GM18517 (cell line): ENCODE results near the gene KCNJ18.
"Not testable (repeated sequence)": the region's sequence is repeated elsewhere in the genome, so short reads cannot be mapped to it uniquely, and the experiment has no call there.

ENCODE experiments used
- ATAC-seq: cut with Tn5 transposase; IDR thresholded peaks from one replicate; pipeline ENCODE4 v1.9.1; 2021; ENCODE audit warnings: mild to moderate bottlenecking, moderate library complexity; ENCODE audit not compliant: unreplicated experiment

The KCNJ18 gene

DNA sequence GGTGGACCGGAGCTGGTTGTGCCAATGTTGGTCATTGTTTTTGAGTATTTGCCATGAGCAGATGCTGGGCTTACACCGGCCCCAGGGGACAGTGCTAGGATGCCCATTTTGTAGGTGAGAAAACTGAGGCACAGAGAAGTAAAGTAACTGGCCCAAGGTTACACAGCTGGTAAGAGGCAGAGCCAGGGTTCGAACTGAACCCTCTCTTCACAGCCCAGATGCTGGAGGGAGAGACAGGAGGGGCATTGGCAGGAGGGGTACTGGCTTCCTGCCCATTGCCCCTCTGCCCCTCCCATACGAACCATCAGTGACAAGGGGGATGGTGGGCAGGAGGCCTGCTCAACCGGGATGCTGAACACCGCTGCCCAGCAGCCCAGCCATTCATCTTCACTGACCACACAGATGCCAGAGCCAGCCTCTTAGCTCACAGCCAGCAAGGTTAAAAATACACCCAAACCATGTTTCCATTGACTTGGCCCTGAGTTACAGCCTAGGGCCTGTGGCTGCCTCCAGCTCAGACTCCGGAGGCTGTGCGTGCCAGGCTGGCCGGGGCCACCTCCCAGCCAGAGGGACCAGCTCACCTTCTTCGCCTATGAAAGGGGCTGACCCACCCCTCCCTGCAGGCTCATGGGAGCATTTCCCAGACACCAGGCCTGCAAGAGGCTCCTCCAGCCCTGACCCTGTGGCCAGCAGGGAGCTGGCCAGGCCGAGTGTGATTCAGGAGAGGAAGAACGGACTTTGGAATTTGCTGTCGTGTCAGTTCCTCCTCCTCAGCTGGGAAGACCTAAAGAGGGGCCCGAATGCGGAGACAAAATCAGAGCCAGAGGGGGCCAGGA is 57.6 kb downstream of the KCNJ18 start:
- not testable (repeated sequence) for ATAC-seq

DNA sequence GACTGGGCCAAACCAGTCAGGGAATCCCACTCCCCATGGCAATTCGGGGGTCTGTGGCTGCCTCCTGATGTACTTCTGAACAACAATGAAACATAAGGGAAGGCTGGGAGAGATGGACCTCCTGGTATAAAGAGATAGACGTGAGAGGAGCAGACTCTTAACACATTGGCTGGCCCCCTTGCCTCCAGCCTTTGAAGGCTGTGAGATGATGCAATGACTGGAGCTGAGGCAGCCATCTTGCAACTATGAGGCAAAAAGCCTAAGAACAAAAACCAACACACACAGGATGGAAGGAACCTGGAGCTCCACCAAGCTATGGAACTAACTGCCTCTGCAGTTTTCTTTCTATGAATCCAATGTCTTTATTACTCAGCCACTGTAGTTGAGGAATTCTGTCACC is 58.8 kb downstream of the KCNJ18 start:
- not testable (repeated sequence) for ATAC-seq
